IPS DF 19.7 (cell line): ENCODE results near the gene GATD1.
A peak's percentile ranks its signal among the peaks of the same experiment; 100 is the strongest.

Source experiments
- DNase-seq: peaks from one replicate; pipeline ENCODE4 v3.0.0-alpha.2; 2013; ENCODE audit warnings: low read depth, low spot score

The GATD1 gene

DNA sequence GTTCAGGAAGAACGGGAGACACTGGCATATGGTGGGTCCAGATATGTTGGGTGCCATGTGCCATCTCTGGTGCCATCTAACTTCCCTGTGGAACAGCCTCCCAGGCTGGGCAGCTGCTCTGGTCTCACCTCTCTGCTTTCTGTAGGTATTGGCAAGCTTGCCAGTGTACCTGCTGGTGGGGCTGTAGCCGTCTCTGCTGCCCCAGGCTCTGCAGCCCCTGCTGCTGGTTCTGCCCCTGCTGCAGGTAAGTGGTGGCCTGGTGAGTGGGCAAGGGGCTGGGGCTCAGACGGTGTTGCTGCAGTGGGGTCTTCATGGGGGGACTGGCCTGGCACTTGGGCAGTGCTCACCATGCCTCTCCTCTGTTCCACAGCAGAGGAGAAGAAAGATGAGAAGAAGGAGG lies 35.1 kb upstream of the GATD1 start:
- DNase-seq, result no peak

DNA sequence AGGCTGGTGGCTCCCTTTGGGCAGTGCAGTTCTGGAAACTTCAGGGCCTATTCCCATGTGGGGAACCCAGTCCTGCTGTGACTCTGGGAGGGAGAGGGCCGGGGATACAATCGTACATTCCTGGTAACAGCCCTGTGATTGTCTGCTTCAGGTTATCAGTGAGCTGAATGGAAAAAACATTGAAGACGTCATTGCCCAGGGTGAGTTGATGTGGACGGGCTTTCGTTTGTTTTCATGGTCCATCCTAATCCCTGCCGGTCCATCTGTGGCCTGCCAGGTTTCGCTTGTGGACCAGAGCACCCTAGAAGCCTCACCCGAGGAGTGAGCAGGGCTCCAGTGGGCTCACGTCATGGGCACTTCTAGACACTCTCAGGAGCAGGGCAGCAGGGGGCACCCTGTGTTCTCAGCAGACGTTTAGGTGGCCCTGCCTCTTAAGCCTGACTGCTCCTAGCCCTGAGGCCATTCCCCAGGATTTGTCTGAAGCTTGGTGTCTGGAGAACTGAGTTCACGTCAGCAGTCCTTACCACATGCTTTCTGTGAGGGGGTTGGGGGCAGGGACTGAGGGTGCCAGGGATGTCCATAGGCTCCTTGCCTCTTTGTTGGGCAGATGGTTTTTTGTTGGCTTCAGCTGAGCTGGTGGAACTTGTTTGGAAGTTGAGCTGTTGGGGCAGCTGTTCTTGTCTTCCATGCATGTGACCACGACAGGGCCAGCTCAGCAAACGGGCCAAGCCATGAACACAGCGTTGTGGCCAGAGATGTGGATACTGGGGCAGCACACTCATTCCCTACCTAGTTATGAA lies 34.4 kb upstream of the GATD1 start:
- no peak for DNase-seq

DNA sequence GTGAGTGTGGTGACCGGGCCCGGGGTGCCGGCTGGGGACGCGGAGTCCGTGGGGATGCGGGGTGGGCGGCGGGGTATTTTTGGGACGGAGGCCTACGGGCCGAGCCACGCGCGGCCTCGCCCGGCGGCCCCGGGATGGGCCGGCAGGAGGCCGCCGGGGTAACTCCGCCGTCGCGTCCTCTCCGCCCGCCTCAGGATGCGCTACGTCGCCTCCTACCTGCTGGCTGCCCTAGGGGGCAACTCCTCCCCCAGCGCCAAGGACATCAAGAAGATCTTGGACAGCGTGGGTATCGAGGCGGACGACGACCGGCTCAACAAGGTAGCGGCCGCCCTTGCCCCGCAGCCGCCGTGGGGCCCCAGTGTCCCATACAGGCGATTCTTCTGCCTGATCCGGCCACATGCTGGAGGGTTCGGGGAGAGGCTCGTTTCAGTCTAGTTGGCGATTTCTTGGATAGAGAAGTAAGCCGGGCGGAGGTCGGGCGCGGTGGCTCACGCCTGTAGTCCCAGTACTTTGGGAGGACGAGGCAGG lies 32.8 kb upstream of the GATD1 start:
- no peak for DNase-seq

DNA sequence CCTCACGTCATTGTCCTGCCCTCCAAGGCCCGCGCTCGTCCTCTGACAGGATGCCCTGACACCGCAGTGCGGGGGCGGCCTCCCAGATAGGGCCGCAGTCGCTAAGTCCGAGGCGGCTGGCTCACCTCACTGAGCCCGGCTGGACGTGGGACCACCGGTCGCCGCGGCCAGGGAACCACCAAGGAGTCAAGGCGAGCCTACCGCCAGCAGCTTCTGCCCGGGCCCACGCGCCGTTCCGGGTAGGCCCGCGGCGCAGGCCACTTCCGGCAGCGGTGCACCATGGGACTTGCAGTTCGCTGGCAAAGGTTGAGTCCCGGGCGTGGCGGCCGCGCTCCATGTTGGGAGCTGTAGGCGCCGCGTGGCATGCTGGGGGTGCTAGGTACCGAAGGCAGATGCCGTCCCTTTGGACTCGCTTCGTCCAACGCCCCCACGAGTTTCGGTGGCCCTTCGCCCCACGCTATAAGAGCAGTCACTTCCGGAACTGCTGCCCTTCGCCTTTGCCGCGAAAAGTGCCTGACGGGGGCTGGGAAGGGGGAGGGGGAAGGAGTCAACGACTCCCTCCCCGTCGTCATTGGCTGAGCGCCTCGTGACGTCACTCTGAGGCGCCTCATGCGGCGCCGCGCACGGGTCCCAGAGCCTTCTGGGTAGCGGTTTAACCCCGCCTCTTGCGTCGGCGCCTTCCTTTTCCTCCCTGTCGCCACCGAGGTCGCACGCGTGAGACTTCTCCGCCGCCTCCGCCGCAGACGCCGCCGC lies 32.2 kb upstream of the GATD1 start, which contains the start of gene RPLP2:
TSS of gene RPLP2 (plus strand) at position 681 of the 753 bp plus-strand sequence. CDS start 268 bp downstream, outside the sequence.
- DNase-seq, result peak; percentile 78

DNA sequence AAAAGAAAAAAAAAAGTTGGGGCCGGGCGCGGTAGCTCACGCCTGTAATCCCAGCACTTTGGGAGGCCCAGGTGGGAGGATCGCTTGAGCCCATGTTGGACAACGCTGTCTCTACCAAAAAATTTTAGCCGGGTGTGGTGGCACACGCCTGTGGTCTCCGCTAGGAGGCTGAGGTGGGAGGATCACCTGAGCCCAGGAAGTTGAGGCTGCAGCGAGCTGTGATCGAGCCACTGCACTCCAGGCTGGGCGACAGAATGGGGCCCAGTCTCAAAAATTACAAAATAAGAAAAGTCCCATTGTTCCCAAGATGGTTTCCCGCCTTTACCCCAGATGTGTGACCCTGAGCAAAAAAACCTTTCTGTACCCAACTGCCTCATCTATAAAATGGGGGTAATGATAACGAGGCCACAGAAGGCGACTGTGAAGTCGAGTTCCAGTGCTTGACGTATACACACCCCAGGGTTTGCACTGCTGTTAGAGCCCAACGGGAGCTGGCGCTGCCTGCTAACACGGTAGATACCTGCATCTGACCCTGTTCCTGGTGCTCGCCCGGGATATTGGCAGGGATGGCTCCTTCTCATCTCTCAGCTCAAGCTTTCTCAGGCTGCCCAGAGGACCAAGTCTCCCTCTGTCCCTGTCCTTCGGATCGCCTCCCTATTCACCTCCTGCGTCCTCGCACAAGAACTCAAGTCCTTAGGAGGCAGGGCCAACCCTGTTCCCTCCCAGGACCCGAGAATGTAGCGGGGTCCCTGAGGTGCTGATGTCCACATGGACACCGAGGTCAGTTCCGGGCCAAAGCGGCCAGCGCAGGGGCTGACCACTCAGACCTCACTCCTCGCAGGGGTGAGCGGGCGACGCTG lies 31.4 kb upstream of the GATD1 start:
- no peak for DNase-seq

DNA sequence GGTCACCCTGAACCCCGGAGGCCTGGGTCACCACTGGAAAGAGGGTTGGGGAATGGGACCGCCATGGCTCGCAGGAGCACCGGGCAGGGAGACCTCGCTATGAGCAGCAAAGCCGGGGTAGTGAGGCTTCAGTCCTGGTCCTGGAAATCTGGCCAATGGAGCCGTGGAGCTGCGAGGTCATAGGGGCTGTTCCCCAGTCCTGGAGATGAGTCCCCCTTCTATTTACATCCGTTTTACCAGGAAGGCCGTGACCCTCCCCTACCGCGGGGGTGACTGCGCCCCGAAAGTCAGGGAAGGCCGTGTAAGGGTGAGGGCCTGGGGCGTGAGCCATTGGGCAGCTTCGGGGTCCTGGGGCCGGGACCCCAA lies 27.3 kb upstream of the GATD1 start:
- no peak for DNase-seq

DNA sequence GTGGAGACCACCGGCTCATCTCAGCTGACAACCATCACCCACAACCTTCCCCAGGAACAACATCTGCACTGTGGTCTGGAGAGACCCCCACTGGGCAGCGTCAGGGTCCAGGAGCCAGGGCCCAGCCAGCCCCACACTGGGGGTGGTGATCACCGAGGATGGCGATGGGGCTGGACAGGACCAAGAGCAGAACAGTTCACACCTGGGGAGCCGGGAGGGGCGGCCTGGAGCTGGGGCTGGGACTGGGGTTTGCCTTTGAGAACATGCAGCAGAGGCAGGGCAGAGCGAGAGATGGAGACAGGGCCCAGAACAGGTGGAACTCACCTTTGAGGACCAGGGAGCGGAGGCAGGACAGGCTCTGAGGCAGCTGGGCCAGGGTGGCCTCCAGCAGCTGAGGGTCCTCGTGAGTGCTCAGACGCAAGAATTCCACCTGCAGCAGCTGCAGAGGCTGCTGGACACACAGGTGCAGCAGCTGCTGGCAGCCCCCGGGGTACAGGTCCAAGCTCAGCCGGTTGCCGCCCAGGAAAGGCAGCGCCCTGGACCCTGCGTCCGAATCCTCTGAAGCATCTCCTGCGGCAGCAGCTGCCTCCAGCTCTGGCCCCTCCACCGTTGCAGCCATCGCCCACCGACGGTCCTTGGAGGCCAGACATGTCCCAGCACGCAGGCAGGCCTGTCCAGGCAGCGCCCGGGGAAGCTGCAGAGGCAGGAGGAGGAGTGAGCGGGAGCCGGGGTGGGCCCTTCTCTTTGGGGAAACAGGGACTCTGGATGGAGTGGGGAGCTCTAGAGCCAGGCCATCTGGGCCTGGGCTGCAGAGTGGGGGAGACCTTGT lies 26.7 kb upstream of the GATD1 start:
- no peak for DNase-seq

DNA sequence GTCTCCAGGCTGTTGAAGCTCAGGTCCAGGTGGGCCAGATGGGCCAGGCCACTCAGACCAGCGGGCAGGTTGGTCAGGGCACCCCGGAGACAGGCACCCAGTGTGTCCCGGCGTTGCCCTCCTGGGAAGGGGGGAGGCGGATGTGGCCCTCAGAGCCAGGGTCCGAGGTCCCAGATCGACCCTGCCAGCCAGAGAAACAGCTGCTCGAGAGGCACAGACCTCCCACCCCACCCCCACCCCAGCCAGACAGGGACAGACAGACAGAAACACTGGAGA lies 26.1 kb upstream of the GATD1 start:
- DNase-seq, result no peak

DNA sequence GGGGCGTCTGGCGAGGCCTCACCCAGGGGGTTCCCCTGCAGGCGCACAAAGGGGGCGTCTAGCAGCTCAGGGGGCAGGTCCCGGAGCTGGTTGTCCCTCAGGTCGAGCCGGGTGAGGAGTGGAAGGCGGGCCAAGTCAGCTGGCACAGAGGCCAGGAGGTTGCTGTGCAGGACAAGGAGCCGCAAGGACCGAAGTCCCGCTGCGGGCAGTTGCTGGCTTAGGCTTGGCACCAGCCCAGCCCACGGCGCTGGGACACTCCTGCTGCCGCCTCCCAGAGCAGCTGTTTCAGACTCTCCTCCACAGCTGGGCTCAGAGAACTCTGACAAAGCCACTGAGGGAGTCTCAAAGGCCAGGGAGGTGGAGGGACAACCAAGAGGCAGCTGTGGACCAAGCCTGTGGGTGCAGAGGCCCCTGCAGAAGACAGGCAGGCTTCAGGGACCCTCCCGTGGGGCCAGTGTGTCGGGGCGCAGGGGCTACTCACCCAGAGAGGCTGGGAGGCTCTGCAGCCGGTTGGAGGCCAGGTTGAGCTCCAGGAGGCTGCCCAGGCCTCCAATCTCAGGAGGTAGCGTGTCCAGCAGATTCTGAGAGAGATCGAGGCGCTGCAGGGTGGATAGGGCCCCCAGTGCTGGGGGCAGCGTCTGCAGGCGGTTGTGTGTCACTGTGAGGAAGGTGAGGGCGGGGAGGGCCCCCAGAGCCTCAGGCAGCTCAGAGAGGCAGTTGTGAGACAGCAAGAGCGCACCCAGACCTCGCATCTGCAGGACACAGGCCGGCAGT lies 25.6 kb upstream of the GATD1 start:
- DNase-seq, result no peak

DNA sequence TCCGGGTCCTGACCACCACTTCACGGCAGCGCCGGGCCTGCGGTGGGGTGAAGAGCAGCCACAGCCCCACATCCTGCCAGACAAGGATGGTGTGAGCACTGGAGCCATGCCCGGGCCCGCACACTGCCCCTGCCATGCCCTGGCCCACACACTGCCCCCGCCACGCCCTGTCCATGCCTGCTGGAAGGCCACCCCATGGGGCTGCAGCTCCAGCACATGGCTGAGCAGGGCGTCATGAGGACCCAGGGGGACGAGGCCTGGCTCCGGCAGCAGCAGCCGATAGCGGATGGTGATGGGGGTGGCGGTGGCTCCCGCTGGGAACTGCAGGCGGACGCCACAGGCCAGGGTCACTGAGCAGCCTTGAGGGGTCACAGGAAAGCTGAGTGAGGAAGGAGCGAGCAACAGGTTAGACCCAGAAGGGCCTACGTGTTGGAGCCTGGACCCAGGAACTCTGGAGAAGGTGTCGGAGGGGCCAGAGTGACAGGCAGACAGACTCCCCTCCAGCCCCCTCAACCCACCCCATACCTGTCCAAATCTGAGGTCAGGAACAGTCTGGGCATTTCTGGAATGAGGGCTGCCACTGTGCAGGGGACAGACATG lies 24.8 kb upstream of the GATD1 start:
- DNase-seq, result no peak

DNA sequence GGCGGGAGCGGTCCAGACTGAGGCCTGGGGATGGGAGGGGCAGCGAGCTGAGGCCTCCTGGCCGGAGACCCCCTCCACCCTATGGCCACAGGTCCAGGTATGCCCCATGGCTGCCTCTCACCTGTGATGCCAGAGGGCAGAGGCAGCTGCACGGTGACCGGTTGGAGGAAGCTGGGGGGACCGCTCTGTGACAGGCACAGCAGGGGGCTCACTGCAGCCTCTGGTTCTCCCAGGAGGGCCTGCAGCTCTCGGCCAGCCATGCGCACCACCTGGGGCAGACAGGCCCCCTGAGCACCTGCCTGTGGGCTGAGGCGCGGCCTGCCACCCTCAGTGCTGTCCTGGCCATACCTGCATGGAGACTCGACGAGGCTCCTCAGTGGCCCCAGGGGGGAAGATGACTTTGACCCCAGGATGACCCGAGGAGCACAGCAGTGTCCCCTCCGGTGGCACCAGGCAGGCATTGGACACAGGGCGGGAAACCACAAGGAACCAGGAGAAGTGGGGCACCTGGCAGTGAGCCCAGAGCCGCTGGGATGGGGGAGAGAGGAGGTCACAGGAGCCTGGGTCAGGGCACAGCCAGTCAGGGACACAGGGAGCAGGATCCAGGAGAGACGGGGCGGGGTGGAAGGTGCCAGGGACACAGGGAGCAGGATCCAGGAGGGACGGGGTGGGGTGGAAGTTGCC lies 24.0 kb upstream of the GATD1 start:
- no peak for DNase-seq

DNA sequence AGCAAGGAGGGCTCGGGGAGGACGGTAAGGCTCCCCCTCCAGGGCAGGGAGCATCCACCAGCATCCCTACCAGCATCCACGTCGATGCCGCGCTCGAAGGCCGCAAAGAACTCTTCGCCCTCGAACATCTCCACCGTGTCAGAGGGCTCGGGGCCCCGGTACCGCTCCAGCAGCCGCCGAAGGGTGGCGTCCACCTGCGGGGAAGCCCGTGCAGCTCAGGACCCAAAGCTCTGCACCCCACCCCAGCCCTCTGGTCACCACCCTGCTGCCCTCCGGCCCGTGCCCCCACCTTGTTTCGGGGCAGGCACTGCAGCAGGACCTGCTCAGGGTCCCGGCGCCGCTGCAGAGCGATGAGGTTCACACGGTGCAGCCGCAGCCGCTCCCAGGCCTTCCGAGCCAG lies 23.2 kb upstream of the GATD1 start:
- DNase-seq, result no peak

DNA sequence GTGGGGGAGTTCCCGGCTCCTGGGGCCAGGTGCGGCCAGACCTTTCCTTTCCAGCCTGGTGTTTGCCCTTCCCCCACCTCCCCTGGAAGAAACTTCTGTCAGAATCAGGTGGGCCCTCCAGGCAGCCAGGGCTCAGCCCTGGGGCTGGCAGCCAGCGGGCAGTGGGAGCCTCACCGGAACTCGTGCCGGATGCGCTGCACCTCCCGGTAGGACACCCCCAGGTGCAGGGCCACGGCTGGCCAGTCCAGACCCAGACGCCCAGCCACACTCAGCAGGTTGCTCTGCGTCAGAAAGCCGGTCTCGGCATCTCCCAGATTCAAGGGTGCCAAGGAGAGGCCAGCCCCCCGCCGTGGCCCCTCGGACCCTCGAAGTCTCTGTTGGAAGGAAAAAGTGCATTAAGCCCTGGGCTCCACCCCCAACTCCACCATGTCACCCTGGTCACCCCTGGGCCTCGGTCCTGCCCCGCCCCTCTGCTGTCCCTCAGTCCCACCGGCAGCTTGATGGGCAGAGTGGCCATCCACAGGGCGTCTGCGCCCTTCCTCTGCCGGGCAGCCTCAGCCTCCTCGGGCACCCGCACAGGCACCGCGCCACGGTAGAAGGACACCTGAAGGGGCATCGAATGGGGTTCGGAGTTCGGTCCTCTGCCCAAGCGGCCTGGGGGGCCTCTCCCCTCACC lies 22.5 kb upstream of the GATD1 start:
- no peak for DNase-seq

DNA sequence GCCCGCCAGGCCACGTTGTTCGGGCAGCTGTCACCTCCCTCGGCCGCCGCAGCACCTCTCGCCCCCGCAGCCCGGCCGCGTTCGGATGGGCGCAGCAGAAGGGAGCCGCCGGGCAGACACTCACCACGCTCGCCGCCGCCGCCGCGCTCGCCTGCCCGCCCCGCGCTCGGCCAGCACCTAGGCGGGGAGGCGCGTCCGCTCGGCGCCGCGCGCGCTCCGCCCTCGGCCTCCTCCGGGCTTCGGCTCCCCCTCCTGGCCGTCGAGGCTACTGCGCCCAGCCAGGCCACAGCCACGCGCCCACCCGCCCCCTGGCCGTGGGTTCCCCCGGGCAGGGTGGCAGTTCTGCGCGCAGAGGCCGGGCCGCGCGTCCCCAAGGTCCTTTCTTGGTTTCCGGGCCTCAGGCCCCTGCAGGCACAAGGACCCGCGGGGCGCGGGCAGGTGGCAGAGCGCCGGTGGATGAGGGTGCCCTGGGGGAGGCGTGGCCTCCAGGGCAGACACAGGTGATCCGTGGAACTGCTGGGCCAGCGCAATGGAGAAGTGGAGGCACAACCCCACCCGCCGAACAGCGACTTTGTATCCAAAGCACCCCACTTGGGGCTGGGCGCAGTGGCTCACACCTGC lies 20.9 kb upstream of the GATD1 start, which contains the start of gene SLC25A22:
TSS of gene SLC25A22 (minus strand) at position 189 of the 621 bp plus-strand sequence. CDS start 3,275 bp downstream, outside the sequence.
- no peak for DNase-seq

DNA sequence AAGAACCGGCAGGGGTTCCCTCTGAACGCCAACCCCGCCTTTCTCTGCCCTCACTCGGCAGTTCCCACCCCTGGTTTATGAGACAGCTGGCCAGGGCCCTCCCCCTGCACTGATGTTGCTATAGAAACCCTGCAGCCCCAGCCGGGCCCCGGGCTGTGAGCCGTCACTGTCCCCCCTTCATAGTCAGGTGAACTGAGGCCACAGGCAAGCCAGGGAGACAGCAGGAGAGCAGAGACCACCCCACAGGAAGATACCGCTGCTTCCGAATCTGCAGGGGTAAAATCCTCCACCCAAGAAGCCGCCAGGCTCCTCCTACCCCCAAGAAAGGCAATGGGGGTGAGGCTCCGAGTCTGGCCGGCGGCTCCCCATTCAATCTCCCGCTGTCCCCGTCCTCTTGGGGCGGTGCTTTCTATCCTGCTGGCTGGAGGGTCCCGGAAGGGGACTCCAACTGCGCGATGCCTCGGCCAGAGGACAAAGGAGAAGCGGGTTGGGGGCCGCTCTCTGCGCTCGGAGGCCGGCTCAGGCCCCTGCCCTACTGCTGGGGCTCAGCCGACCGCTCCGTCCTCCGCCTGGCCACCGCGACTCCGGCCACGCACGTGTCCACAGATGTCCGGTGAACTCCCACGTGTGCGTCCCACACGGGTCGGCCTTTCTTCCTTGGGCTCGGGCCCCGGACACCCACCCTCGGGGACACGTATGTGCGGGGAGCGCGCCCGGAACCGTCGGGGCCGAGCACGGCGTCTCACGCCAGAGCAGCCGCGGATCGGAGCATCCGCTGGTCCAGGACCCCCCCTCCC lies 20.2 kb upstream of the GATD1 start:
- no peak for DNase-seq

DNA sequence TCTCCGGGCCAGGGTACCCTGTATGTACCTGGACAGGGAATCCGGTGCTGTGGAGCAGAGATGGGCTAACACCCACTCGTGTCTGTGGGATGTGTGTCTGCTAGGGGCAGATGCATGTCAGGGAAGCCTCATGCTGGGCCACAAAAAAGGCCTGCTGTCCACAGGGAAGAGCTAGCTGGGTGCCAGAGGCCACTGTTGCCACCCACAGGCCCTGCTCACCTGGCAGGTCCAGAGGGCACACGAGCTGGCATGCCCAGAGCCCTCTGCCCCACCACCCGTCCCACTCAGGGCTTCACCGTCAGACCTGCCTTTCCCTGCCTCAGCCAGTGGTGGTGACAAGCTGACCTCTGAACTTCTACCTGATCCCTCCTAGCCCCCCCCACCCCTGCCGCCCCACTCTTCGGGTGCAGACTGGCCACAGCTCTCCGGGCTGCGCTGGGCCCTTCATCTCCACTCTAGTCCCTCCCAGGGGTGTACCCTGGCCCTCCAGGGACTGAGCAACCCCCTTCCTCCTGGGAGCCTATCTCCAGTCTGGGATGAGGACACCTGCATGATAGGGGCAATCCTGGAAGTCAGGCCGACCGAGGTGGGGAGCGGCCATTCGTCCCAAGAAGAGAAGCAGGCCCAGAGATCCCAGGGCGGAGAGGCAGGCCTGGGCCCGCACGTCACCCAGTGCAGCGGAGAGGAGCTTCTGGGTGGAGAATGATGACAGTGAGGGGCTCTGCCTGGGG lies 19.4 kb upstream of the GATD1 start:
- DNase-seq, result no peak
